WTC11 (cell line): Measurements from ENCODE around the gene DSG2.

Experiments
- FOXP1 ChIP-seq: sonication (generic); formaldehyde crosslinking; IDR thresholded peaks from 2 replicates; pipeline ENCODE4 v1.8.0; 2022; ENCODE audit warnings: missing genetic modification reagents, mild to moderate bottlenecking, moderate library complexity, borderline replicate concordance
- IRF2 ChIP-seq: sonication (generic); formaldehyde crosslinking; IDR thresholded peaks from 2 replicates; pipeline ENCODE4 v1.8.0; 2022; ENCODE audit warnings: low read depth, missing genetic modification reagents, borderline replicate concordance
- NFYB ChIP-seq: sonication (generic); formaldehyde crosslinking; conservative IDR thresholded peaks from 2 replicates; pipeline ENCODE4 v1.8.0; 2022; ENCODE audit warnings: low read depth, missing genetic modification reagents
- NR3C1 ChIP-seq: sonication (generic); formaldehyde crosslinking; conservative IDR thresholded peaks from 2 replicates; pipeline ENCODE4 v1.8.1; 2023; ENCODE audit warnings: low read depth, mild to moderate bottlenecking, missing genetic modification reagents
- RELA ChIP-seq: sonication (generic); formaldehyde crosslinking; IDR thresholded peaks from 2 replicates; pipeline ENCODE4 v1.8.1; 2022; ENCODE audit warnings: missing genetic modification reagents, mild to moderate bottlenecking, borderline replicate concordance
- SP1 ChIP-seq: sonication (generic); formaldehyde crosslinking; conservative IDR thresholded peaks from 2 replicates; pipeline ENCODE4 v1.8.1; 2022; ENCODE audit warnings: missing genetic modification reagents
- ZNF263 ChIP-seq: sonication (generic); formaldehyde crosslinking; IDR thresholded peaks from 2 replicates; pipeline ENCODE4 v1.8.1; 2022; ENCODE audit warnings: low read depth, mild to moderate bottlenecking, moderate library complexity, missing genetic modification reagents
- TF ChIP-seq, protein P1 (sequence below): sonication (generic); formaldehyde crosslinking; IDR thresholded peaks from 2 replicates; pipeline ENCODE4 v1.8.1; 2022; ENCODE audit warnings: mild to moderate bottlenecking, missing genetic modification reagents, moderate library complexity, borderline replicate concordance
- TF ChIP-seq, protein P2 (sequence below): fragments of 200-600 bp; IDR thresholded peaks from 2 replicates; pipeline ENCODE4 v1.8.0; 2022; ENCODE audit warnings: antibody characterized with exemption
- TF ChIP-seq, protein P3 (sequence below): sonication (generic); formaldehyde crosslinking; IDR thresholded peaks from 2 replicates; pipeline ENCODE4 v1.8.1; 2023; ENCODE audit warnings: mild to moderate bottlenecking, missing genetic modification reagents, moderate library complexity
- TF ChIP-seq, protein P4 (sequence below): sonication (generic); formaldehyde crosslinking; conservative IDR thresholded peaks from 2 replicates; pipeline ENCODE4 v1.8.1; 2022; ENCODE audit warnings: mild to moderate bottlenecking, missing genetic modification reagents
- TF ChIP-seq, protein P5 (sequence below): sonication (generic); formaldehyde crosslinking; IDR thresholded peaks from 2 replicates; pipeline ENCODE4 v1.8.1; 2023; ENCODE audit warnings: mild to moderate bottlenecking, moderate library complexity, missing genetic modification reagents
- TF ChIP-seq, protein P6 (sequence below): sonication (generic); formaldehyde crosslinking; IDR thresholded peaks from 2 replicates; pipeline ENCODE4 v1.8.1; 2022; ENCODE audit warnings: low read depth, missing genetic modification reagents, borderline replicate concordance

DNA sequence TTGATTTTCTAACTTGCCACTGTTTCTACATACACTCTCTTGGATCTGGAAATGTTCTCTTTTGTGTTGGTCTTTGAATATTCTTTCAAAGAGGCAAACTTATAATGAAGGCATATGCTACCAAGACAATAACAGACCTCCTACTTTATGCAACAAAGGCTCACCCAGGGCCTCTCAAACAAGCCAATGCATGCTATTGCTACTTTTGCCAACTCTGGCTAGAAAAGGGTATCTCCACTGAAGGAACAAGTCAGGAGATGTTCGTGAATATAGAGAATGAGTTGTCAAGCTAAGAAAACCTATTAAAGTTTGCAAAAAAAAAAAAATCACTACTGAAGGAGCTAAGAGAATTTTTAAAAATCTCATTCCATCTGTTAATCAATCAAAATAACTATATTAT is 15.9 kb upstream of the DSG2 start:
- no peak for TF ChIP-seq RELA (CRISPR knock-in tag)
- no peak for TF ChIP-seq NR3C1 (CRISPR knock-in tag)
- TF ChIP-seq, protein P1, sequence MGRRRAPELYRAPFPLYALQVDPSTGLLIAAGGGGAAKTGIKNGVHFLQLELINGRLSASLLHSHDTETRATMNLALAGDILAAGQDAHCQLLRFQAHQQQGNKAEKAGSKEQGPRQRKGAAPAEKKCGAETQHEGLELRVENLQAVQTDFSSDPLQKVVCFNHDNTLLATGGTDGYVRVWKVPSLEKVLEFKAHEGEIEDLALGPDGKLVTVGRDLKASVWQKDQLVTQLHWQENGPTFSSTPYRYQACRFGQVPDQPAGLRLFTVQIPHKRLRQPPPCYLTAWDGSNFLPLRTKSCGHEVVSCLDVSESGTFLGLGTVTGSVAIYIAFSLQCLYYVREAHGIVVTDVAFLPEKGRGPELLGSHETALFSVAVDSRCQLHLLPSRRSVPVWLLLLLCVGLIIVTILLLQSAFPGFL, result no peak
- TF ChIP-seq, protein P2, sequence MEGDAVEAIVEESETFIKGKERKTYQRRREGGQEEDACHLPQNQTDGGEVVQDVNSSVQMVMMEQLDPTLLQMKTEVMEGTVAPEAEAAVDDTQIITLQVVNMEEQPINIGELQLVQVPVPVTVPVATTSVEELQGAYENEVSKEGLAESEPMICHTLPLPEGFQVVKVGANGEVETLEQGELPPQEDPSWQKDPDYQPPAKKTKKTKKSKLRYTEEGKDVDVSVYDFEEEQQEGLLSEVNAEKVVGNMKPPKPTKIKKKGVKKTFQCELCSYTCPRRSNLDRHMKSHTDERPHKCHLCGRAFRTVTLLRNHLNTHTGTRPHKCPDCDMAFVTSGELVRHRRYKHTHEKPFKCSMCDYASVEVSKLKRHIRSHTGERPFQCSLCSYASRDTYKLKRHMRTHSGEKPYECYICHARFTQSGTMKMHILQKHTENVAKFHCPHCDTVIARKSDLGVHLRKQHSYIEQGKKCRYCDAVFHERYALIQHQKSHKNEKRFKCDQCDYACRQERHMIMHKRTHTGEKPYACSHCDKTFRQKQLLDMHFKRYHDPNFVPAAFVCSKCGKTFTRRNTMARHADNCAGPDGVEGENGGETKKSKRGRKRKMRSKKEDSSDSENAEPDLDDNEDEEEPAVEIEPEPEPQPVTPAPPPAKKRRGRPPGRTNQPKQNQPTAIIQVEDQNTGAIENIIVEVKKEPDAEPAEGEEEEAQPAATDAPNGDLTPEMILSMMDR, result no peak
- TF ChIP-seq FOXP1 (CRISPR knock-in tag), result no peak
- no peak for TF ChIP-seq SP1 (CRISPR knock-in tag)
- TF ChIP-seq, protein P3, sequence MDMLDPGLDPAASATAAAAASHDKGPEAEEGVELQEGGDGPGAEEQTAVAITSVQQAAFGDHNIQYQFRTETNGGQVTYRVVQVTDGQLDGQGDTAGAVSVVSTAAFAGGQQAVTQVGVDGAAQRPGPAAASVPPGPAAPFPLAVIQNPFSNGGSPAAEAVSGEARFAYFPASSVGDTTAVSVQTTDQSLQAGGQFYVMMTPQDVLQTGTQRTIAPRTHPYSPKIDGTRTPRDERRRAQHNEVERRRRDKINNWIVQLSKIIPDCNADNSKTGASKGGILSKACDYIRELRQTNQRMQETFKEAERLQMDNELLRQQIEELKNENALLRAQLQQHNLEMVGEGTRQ (CRISPR knock-in tag), result no peak
- no peak for TF ChIP-seq NFYB (CRISPR knock-in tag)
- TF ChIP-seq ZNF263 (CRISPR knock-in tag), result no peak
- TF ChIP-seq, protein P4, sequence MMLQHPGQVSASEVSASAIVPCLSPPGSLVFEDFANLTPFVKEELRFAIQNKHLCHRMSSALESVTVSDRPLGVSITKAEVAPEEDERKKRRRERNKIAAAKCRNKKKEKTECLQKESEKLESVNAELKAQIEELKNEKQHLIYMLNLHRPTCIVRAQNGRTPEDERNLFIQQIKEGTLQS (CRISPR knock-in tag), result no peak
- TF ChIP-seq IRF2 (CRISPR knock-in tag), result no peak
- TF ChIP-seq, protein P5, sequence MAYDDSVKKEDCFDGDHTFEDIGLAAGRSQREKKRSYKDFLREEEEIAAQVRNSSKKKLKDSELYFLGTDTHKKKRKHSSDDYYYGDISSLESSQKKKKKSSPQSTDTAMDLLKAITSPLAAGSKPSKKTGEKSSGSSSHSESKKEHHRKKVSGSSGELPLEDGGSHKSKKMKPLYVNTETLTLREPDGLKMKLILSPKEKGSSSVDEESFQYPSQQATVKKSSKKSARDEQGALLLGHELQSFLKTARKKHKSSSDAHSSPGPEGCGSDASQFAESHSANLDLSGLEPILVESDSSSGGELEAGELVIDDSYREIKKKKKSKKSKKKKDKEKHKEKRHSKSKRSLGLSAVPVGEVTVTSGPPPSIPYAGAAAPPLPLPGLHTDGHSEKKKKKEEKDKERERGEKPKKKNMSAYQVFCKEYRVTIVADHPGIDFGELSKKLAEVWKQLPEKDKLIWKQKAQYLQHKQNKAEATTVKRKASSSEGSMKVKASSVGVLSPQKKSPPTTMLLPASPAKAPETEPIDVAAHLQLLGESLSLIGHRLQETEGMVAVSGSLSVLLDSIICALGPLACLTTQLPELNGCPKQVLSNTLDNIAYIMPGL (CRISPR knock-in tag), result no peak
- TF ChIP-seq, protein P6, sequence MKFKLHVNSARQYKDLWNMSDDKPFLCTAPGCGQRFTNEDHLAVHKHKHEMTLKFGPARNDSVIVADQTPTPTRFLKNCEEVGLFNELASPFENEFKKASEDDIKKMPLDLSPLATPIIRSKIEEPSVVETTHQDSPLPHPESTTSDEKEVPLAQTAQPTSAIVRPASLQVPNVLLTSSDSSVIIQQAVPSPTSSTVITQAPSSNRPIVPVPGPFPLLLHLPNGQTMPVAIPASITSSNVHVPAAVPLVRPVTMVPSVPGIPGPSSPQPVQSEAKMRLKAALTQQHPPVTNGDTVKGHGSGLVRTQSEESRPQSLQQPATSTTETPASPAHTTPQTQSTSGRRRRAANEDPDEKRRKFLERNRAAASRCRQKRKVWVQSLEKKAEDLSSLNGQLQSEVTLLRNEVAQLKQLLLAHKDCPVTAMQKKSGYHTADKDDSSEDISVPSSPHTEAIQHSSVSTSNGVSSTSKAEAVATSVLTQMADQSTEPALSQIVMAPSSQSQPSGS (CRISPR knock-in tag), result no peak
